Keratinocyte (primary cell): ENCODE results near the gene CSNK1G1.

Source experiments
- CTCF ChIP-seq, 3 experiments: IDR thresholded peaks in 1 of 3; conservative IDR thresholded peaks in 1 of 3; optimal IDR thresholded peaks in 1 of 3; 2 replicates in 2 of 3; 3 replicates in 1 of 3; pipeline versions ENCODE3 to v1.5.1; 2011; ENCODE audit warnings: low read length in 3 of 3, mild to moderate bottlenecking in 3 of 3, moderate library complexity in 2 of 3, control low read depth in 1 of 3, inconsistent platforms in 1 of 3; ENCODE audit not compliant: insufficient read depth in 2 of 3; ENCODE audit errors: extremely low read depth in 1 of 3
- EZH2 ChIP-seq: IDR thresholded peaks from one replicate; pipeline ENCODE4 v1.6.1; 2012; ENCODE audit warnings: inconsistent platforms, mild to moderate bottlenecking, low read length, moderate library complexity

GRCh38 chr15:64289550-64289949 is 66.4 kb downstream of the CSNK1G1 start:
- no peak for TF ChIP-seq CTCF (optimal IDR thresholded peaks at IDR 0.05 in 1 of 3, IDR thresholded peaks at IDR 0.05 in 1 of 3, conservative IDR thresholded peaks at IDR 0.05 in 1 of 3; ENCODE audit: extremely low read depth in 1 of 3, insufficient read depth in 2 of 3, low read length in 3 of 3)
- TF ChIP-seq EZH2: no peak
